Gastrocnemius medialis (tissue), 4 donors: ENCODE measurements around the gene TGFBR2.

Source experiments
- POLR2A ChIP-seq, 2 donors: fragments of 450-650 bp; IDR thresholded peaks; one replicate each; pipeline ENCODE4 v1.6.1; 2017; ENCODE audit warnings: antibody characterized with exemption in 2 of 2, mild to moderate bottlenecking in 2 of 2, moderate library complexity in 2 of 2
- TF ChIP-seq, protein P1 (sequence below), 5 experiments: fragments of 450-650 bp in 3 of 5; fragments of 200-600 bp in 2 of 5; sonication (generic) in 2 of 5; IDR thresholded peaks in 4 of 5; conservative IDR thresholded peaks in 1 of 5; 1 replicate in 4 of 5; 2 replicates in 1 of 5; pipeline ENCODE4 v1.5.1; 2016 to 2019; ENCODE audit warnings: antibody characterized with exemption in 5 of 5, mild to moderate bottlenecking in 3 of 5, moderate library complexity in 3 of 5

DNA sequence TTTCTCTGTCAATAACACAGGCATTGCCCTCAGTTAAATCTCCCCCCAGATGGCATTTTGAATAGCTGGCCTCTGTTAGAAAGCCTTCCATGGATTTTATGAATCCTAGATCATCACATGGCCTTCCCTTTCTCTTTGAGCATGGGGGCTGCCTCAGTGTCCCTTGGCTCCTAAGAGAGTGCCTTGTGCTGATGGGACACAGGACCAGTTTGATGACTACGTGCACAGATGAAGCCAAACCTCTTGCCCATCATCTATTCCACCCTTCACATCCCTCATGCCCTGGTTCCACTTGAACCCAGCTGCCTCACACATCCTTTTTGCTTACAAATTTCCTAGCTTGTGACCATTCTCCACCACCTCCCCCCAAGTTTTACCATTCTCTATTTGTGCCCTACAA is 12.9 kb downstream of the TGFBR2 start:
- TF ChIP-seq, protein P1, sequence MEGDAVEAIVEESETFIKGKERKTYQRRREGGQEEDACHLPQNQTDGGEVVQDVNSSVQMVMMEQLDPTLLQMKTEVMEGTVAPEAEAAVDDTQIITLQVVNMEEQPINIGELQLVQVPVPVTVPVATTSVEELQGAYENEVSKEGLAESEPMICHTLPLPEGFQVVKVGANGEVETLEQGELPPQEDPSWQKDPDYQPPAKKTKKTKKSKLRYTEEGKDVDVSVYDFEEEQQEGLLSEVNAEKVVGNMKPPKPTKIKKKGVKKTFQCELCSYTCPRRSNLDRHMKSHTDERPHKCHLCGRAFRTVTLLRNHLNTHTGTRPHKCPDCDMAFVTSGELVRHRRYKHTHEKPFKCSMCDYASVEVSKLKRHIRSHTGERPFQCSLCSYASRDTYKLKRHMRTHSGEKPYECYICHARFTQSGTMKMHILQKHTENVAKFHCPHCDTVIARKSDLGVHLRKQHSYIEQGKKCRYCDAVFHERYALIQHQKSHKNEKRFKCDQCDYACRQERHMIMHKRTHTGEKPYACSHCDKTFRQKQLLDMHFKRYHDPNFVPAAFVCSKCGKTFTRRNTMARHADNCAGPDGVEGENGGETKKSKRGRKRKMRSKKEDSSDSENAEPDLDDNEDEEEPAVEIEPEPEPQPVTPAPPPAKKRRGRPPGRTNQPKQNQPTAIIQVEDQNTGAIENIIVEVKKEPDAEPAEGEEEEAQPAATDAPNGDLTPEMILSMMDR (IDR thresholded peaks at IDR 0.05 in 4 of 5, conservative IDR thresholded peaks at IDR 0.05 in 1 of 5), result no peak
- no peak for TF ChIP-seq POLR2A (IDR thresholded peaks at IDR 0.05)
